Natural killer cell (primary cell): ENCODE measurements around the gene PTH1R. TPM values are rescaled to one million over a fixed set of nuclear protein-coding genes. Genes with fewer than 3 reads are reported as not detected.
A peak's percentile ranks its signal among the peaks of the same experiment; 100 is the strongest.

Experiments
- ATAC-seq, 3 donors: fragments of 150-1000 bp in 2 of 3; fragments of 200-7000 bp in 1 of 3; cut with Tn5 transposase; 1 replicate in 1 of 3; 2 replicates in 2 of 3; pipeline ENCODE4 v1.10.0; 2021; ENCODE audit warnings: mild to moderate bottlenecking in 2 of 3, moderate library complexity in 2 of 3
- DNase-seq, 2 donors: peaks; one replicate each; pipeline versions ENCODE4 v3.0.0 to v3.0.0-alpha.2; 2013 to 2021; ENCODE audit warnings: mixed read lengths in 1 of 2
- H3K27ac ChIP-seq: one replicate; pipeline ENCODE4 v1.5.1; 2013; ENCODE audit warnings: mild to moderate bottlenecking, low read length
- H3K27me3 ChIP-seq: one replicate; pipeline ENCODE4 v1.6.1; 2013; ENCODE audit warnings: low read length; ENCODE audit not compliant: control insufficient read depth, insufficient read depth
- H3K36me3 ChIP-seq: one replicate; pipeline ENCODE4 v1.6.1; 2013; ENCODE audit warnings: low read length; ENCODE audit not compliant: control insufficient read depth, insufficient read depth
- H3K4me1 ChIP-seq: one replicate; pipeline ENCODE4 v1.6.1; 2013; ENCODE audit warnings: low read length; ENCODE audit not compliant: control insufficient read depth, insufficient read depth
- H3K4me3 ChIP-seq: one replicate; pipeline ENCODE4 v1.5.1; 2013; ENCODE audit warnings: low read length
- H3K9me3 ChIP-seq: one replicate; pipeline ENCODE4 v1.6.1; 2013; ENCODE audit warnings: low read length; ENCODE audit not compliant: control insufficient read depth, insufficient read depth
- H3K27ac Mint-ChIP-seq, 2 donors: one replicate each; pipeline ENCODE4 v1.8.0; 2022; ENCODE audit warnings: mild to moderate bottlenecking in 2 of 2, mixed read lengths in 2 of 2, moderate library complexity in 1 of 2
- H3K27me3 Mint-ChIP-seq, 2 donors: one replicate each; pipeline ENCODE4 v1.8.0; 2022; ENCODE audit warnings: low read depth in 2 of 2, mixed read lengths in 2 of 2
- H3K36me3 Mint-ChIP-seq: one replicate; pipeline ENCODE4 v1.8.0; 2022; ENCODE audit warnings: mixed read lengths
- H3K4me1 Mint-ChIP-seq, 2 donors: one replicate each; pipeline ENCODE4 v1.8.0; 2022; ENCODE audit warnings: mixed read lengths in 2 of 2
- H3K4me3 Mint-ChIP-seq: one replicate; pipeline ENCODE4 v1.8.0; 2022; ENCODE audit warnings: mild to moderate bottlenecking, moderate library complexity, mixed read lengths
- H3K9me3 Mint-ChIP-seq, 2 donors: one replicate each; pipeline ENCODE4 v1.8.0; 2022; ENCODE audit warnings: mixed read lengths in 2 of 2
- WGBS: methylation state at CpG from one replicate; pipeline ENCODE4 v1.1.7; 2013; ENCODE audit warnings: missing lambda C conversion rate; ENCODE audit not compliant: insufficient coverage; 5-methylcytosine and 5-hydroxymethylcytosine counted together
- intact Hi-C: fragments of 100-400 bp; cut with micrococcal nuclease; formaldehyde crosslinking; loops from one replicate; pipeline ENCODE4 v1.14.2; 2022
- total RNA-seq, 4 donors: library from RNA; stranded (reverse); fragments of 120-200 nt in 1 of 4; gene quantifications; one replicate each; pipeline versions ENCODE4 v1.2.3 to v1.2.4, GENCODE V29; 2013 to 2022
- TF ChIP-seq, protein P1 (sequence below): fragments of 200-600 bp; IDR thresholded peaks from one replicate; pipeline ENCODE4 v1.8.0; 2022; ENCODE audit warnings: antibody characterized with exemption

The PTH1R gene
- total RNA-seq, 3 donors from 2014 or later (not counting 1 experiment from before 2014, with no cell fraction given) = not detected

DNA sequence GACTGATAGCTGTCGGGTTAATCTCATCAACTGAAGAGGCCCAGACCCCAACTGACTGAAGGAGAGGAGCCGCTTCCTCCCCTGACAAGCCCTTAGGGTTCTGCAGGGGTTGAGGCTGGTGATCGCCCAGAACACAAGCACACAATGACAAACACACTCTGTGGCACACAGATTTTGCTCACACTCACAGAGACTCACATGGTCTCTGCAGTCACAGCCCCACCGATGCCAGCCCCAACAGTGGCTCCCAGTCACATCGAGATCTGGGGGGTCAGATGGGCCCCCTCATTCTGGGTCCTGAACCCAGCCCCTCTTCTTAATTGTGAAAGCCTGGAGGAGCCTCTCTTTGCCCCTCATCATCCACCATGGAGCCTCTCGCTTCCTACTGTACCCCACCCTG is 16.7 kb downstream of the PTH1R start:
- TF ChIP-seq, protein P1, sequence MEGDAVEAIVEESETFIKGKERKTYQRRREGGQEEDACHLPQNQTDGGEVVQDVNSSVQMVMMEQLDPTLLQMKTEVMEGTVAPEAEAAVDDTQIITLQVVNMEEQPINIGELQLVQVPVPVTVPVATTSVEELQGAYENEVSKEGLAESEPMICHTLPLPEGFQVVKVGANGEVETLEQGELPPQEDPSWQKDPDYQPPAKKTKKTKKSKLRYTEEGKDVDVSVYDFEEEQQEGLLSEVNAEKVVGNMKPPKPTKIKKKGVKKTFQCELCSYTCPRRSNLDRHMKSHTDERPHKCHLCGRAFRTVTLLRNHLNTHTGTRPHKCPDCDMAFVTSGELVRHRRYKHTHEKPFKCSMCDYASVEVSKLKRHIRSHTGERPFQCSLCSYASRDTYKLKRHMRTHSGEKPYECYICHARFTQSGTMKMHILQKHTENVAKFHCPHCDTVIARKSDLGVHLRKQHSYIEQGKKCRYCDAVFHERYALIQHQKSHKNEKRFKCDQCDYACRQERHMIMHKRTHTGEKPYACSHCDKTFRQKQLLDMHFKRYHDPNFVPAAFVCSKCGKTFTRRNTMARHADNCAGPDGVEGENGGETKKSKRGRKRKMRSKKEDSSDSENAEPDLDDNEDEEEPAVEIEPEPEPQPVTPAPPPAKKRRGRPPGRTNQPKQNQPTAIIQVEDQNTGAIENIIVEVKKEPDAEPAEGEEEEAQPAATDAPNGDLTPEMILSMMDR = no peak
- no peaks in the 10 kb centered on the region for H3K36me3 ChIP-seq
- Mint-ChIP-seq H3K4me3 (no peak overlapping the region), H3K4me1 (peaks cover 0 to 38% of the 10 kb centered on the region in 2 donors), H3K27me3 (peaks cover 24 to 26% of the 10 kb centered on the region in 2 donors), H3K9me3 (no peaks in the 10 kb centered on the region), H3K27ac (no peak overlapping the region), H3K36me3 (no peaks in the 10 kb centered on the region)
- H3K27ac ChIP-seq = no peak overlapping the region
- H3K27me3 ChIP-seq = peaks cover 22% of the 10 kb centered on the region
- ATAC-seq = no peak
- H3K9me3 ChIP-seq = no peaks in the 10 kb centered on the region
- H3K4me1 ChIP-seq = peaks cover 22% of the 10 kb centered on the region
- DNase-seq = no peak
- intact Hi-C loops = no loop called here
- no peak overlapping the region for H3K4me3 ChIP-seq
- WGBS = 93% methylated on average over 6 of the region's 6 CpGs

DNA sequence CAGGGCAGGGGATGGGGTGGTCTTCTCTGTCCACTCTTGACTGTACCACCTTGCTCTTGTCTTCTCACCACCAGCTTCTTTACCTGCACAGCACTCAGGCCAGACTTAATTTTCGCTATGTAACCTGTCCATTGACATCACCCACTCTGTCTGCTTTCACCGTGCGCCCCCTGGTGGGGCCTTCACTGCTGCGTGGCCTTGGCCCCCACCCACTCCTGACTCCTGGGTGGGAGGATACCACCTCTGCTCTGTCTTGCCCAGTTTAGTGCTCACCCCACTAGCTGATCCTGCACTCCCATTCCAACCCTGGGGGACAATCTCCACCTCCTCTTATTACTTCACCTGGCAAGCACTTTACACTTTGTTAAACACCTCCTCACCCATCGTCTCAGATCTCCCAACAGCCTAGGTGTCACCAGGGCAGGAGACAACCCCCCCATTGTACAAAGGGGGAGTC is 17.7 kb downstream of the PTH1R start:
- H3K27ac Mint-ChIP-seq = no peak overlapping the region
- peaks cover 26% of the 10 kb centered on the region in 2 donors for H3K27me3 Mint-ChIP-seq
- 23% methylated on average over 5 of the region's 5 CpGs for WGBS
- H3K4me3 Mint-ChIP-seq = no peak overlapping the region
- Histone ChIP-seq H3K4me1 (peaks cover 22% of the 10 kb centered on the region), H3K9me3 (no peaks in the 10 kb centered on the region), H3K27me3 (peaks cover 22% of the 10 kb centered on the region), H3K36me3 (no peaks in the 10 kb centered on the region), H3K4me3 (no peak overlapping the region), H3K27ac (no peak overlapping the region)
- H3K4me1 Mint-ChIP-seq = peaks cover 0 to 38% of the 10 kb centered on the region in 2 donors
- intact Hi-C loops = loop anchor here (1.0 kb wide), 2 partner anchors 29 to 190 kb away; no protein-coding TSS in a partner anchor
- DNase-seq (peak; percentile 75 to 86), ATAC-seq (peak; percentile 63 to 81 (median 78))
- TF ChIP-seq, protein P1 = peak; percentile 79
- H3K36me3 Mint-ChIP-seq = no peaks in the 10 kb centered on the region
- no peaks in the 10 kb centered on the region for H3K9me3 Mint-ChIP-seq

DNA sequence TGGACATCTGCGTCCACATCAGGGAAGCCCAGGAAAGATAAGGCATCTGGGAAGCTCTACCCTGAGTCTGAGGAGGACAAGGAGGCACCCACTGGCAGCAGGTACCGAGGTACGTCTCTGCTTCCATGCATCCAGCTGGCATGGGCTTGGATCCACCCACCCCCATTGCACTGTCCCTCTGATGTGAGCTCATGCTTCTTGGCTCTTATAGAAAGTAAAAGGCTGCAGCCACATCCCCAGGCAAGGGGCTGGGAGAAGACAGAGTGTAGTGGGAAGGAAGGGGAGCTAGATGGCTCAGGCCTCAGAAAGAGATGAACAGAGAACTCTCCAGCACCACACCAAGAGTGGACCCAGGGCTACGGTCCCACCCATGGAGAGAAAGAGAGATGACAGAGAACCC is 18.2 kb downstream of the PTH1R start:
- Mint-ChIP-seq H3K4me1 (peaks cover 0 to 38% of the 10 kb centered on the region in 2 donors), H3K9me3 (no peaks in the 10 kb centered on the region), H3K36me3 (no peaks in the 10 kb centered on the region), H3K27ac (no peak overlapping the region), H3K27me3 (peaks cover 25 to 26% of the 10 kb centered on the region in 2 donors), H3K4me3 (no peak overlapping the region)
- intact Hi-C loops = loop anchor here (1.0 kb wide), 2 partner anchors 29 to 190 kb away; no protein-coding TSS in a partner anchor
- H3K4me1 ChIP-seq = peaks cover 22% of the 10 kb centered on the region
- no peak overlapping the region for H3K27ac ChIP-seq
- no peaks in the 10 kb centered on the region for H3K9me3 ChIP-seq
- no peak overlapping the region for H3K4me3 ChIP-seq
- DNase-seq = no peak
- no peaks in the 10 kb centered on the region for H3K36me3 ChIP-seq
- peaks cover 22% of the 10 kb centered on the region for H3K27me3 ChIP-seq
- WGBS = 89% methylated on average over 4 of the region's 4 CpGs
- ATAC-seq = no peak
- TF ChIP-seq, protein P1 = no peak

DNA sequence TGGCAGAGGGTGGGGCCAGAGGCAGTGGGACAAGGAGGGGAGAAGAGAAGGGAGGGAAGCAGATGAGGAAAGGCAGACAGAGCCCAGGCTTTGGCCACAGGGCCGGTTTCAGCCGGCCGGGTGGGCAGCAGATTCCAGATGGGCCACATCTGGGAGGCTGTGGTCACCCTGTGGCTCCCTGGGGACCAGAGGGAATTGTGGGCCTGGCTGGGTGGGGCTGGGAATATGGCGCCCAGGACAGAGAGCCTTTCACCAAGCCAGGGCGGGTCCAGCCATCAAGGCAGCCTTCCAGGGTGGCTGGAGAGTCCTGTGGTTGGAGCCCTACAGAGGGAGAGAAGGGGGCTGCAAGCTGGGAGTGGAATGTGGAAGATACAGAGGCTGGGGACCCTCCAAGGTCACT is 18.9 kb downstream of the PTH1R start:
- TF ChIP-seq, protein P1 = no peak
- Histone ChIP-seq H3K27me3 (peaks cover 18% of the 10 kb centered on the region), H3K9me3 (no peaks in the 10 kb centered on the region), H3K27ac (no peak overlapping the region), H3K36me3 (no peaks in the 10 kb centered on the region), H3K4me3 (no peak overlapping the region), H3K4me1 (peaks cover 22% of the 10 kb centered on the region)
- DNase-seq = no peak
- Mint-ChIP-seq H3K36me3 (no peaks in the 10 kb centered on the region), H3K4me1 (peaks cover 0 to 35% of the 10 kb centered on the region in 2 donors), H3K27me3 (peaks cover 19 to 24% of the 10 kb centered on the region in 2 donors), H3K9me3 (no peaks in the 10 kb centered on the region), H3K27ac (no peak overlapping the region), H3K4me3 (no peak overlapping the region)
- intact Hi-C loops = no loop called here
- ATAC-seq = no peak
- whole genome bisulfite sequencing = 85% methylated on average over 5 of the region's 5 CpGs
